OCI-LY3 (cell line): Measurements from ENCODE around the gene CYP46A1.

Experiments used
- H2AFZ ChIP-seq: fragments of 200-600, 300-600 bp; shearing (Covaris generic); 2 replicates; pipeline ENCODE4 v1.6.0; 2014; ENCODE audit warnings: antibody characterized with exemption, low read depth, low read length
- H3K27ac ChIP-seq: fragments of 200-600, 300-600 bp; sonication (generic); 2 replicates; pipeline ENCODE4 v1.5.1; 2014; ENCODE audit warnings: mild to moderate bottlenecking, low read length, moderate library complexity, mixed read lengths
- H3K27me3 ChIP-seq: fragments of 200-600, 300-600 bp; sonication (generic); 2 replicates; pipeline ENCODE4 v1.6.1; 2014; ENCODE audit warnings: low read depth, low read length, mixed read lengths
- H3K36me3 ChIP-seq: fragments of 200-600, 300-600 bp; sonication (generic); replicated peaks from 2 replicates; pipeline ENCODE3; 2014; ENCODE audit warnings: low read depth, low read length, mixed read lengths
- H3K4me1 ChIP-seq: fragments of 300-600, 200-600 bp; sonication (generic); 2 replicates; pipeline ENCODE4 v1.6.1; 2014; ENCODE audit warnings: low read length, mixed read lengths
- H3K4me2 ChIP-seq: fragments of 200-600, 300-600 bp; sonication (generic); 2 replicates; pipeline ENCODE4 v1.6.1; 2014; ENCODE audit warnings: low read length, mixed read lengths
- H3K4me3 ChIP-seq: fragments of 300-600, 200-600 bp; sonication (generic); 2 replicates; pipeline ENCODE4 v1.5.1; 2014; ENCODE audit warnings: antibody characterized with exemption, mild to moderate bottlenecking, low read length, moderate library complexity
- H3K79me2 ChIP-seq: fragments of 300-600, 200-600 bp; shearing (Covaris generic); 2 replicates; pipeline ENCODE4 v1.6.1; 2014; ENCODE audit warnings: mild to moderate bottlenecking, low read length, mixed read lengths
- H3K9ac ChIP-seq: fragments of 300-600, 200-600 bp; shearing (Covaris generic); 2 replicates; pipeline ENCODE4 v1.6.0; 2014; ENCODE audit warnings: mild to moderate bottlenecking, low read length, moderate library complexity
- H3K9me3 ChIP-seq: fragments of 200-600, 300-600 bp; shearing (Covaris generic); 2 replicates; pipeline ENCODE4 v1.6.1; 2014; ENCODE audit warnings: low read length, mixed read lengths; ENCODE audit not compliant: insufficient read depth
- H4K20me1 ChIP-seq: fragments of 200-600, 300-600 bp; sonication (generic); 2 replicates; pipeline ENCODE4 v1.6.1; 2016; ENCODE audit warnings: low read length, mixed read lengths; ENCODE audit not compliant: insufficient read depth
- EZH2phosphoT487 ChIP-seq: fragments of 200-600 bp; shearing (Covaris generic); IDR thresholded peaks from 2 replicates; pipeline ENCODE4 v1.6.1; 2018; ENCODE audit warnings: antibody characterized with exemption, mixed run types, low read depth
- TF ChIP-seq, protein P1 (sequence below): fragments of 200-600, 300-600 bp; sonication (generic); IDR thresholded peaks from 2 replicates; pipeline ENCODE4 v1.5.1; 2014; ENCODE audit warnings: antibody characterized with exemption, low read length, low read depth

The CYP46A1 gene

GRCh38 chr14:99657645-99658155, 26.4 kb upstream of the CYP46A1 start:
- Histone ChIP-seq H3K4me1 (peaks cover 5% of the 10 kb centered on the region), H3K9ac (no peak overlapping the region), H2AFZ (no peak overlapping the region)

GRCh38 chr14:99658218-99658845, 25.8 kb upstream of the CYP46A1 start:
- no peak overlapping the region for H3K4me2 ChIP-seq

More at GRCh38 chr14:99657645-99658155, 26.4 kb upstream of the CYP46A1 start:
- Histone ChIP-seq H4K20me1 (no peaks in the 10 kb centered on the region), H3K27me3 (no peaks in the 10 kb centered on the region; the same call in none of the 2 replicates), H3K4me3 (no peak overlapping the region), H3K27ac (no peak overlapping the region), H3K4me2 (no peak overlapping the region), H3K36me3 (no peaks in the 10 kb centered on the region), H3K9me3 (no peaks in the 10 kb centered on the region), H3K79me2 (no peaks in the 10 kb centered on the region)
- TF ChIP-seq EZH2phosphoT487: no peak
- TF ChIP-seq, protein P1, sequence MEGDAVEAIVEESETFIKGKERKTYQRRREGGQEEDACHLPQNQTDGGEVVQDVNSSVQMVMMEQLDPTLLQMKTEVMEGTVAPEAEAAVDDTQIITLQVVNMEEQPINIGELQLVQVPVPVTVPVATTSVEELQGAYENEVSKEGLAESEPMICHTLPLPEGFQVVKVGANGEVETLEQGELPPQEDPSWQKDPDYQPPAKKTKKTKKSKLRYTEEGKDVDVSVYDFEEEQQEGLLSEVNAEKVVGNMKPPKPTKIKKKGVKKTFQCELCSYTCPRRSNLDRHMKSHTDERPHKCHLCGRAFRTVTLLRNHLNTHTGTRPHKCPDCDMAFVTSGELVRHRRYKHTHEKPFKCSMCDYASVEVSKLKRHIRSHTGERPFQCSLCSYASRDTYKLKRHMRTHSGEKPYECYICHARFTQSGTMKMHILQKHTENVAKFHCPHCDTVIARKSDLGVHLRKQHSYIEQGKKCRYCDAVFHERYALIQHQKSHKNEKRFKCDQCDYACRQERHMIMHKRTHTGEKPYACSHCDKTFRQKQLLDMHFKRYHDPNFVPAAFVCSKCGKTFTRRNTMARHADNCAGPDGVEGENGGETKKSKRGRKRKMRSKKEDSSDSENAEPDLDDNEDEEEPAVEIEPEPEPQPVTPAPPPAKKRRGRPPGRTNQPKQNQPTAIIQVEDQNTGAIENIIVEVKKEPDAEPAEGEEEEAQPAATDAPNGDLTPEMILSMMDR: no peak

DNA sequence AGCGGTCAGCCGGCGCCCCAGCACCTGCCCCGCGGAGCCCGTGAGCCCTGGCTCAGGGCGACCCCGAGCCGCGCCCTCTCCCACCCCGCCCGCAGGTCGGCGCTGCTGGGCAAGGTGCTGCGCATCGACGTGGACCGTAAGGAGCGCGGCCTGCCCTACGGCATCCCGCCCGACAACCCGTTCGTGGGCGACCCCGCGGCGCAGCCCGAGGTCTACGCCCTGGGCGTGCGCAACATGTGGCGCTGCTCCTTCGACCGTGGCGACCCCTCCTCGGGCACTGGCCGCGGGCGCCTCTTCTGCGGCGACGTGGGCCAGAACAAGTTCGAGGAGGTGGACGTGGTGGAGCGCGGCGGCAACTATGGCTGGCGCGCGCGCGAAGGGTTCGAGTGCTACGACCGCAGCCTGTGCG, 24.8 kb upstream of the CYP46A1 start:
- Histone ChIP-seq H3K9me3 (no peaks in the 10 kb centered on the region), H3K36me3 (no peaks in the 10 kb centered on the region), H3K27ac (no peak overlapping the region), H3K4me1 (peaks cover 2% of the 10 kb centered on the region), H3K9ac (no peak overlapping the region), H3K4me2 (no peak overlapping the region), H3K27me3 (no peaks in the 10 kb centered on the region; the same call in none of the 2 replicates), H2AFZ (no peak overlapping the region), H4K20me1 (no peaks in the 10 kb centered on the region), H3K79me2 (no peaks in the 10 kb centered on the region), H3K4me3 (no peak overlapping the region)
- no peak for TF ChIP-seq EZH2phosphoT487
- TF ChIP-seq, protein P1: no peak

More at GRCh38 chr14:99658218-99658845, 25.8 kb upstream of the CYP46A1 start:
- no peak overlapping the region for H3K27ac ChIP-seq
- H3K4me1 ChIP-seq: peaks cover 5% of the 10 kb centered on the region
- TF ChIP-seq EZH2phosphoT487: no peak
- TF ChIP-seq, protein P1: no peak
- H3K27me3 ChIP-seq: no peaks in the 10 kb centered on the region; the same call in none of the 2 replicates
- no peak overlapping the region for H2AFZ ChIP-seq
- no peaks in the 10 kb centered on the region for H3K79me2 ChIP-seq
- no peaks in the 10 kb centered on the region for H3K9me3 ChIP-seq
- no peaks in the 10 kb centered on the region for H3K36me3 ChIP-seq
- no peak overlapping the region for H3K4me3 ChIP-seq
- H3K9ac ChIP-seq: no peak overlapping the region
- H4K20me1 ChIP-seq: no peaks in the 10 kb centered on the region

DNA sequence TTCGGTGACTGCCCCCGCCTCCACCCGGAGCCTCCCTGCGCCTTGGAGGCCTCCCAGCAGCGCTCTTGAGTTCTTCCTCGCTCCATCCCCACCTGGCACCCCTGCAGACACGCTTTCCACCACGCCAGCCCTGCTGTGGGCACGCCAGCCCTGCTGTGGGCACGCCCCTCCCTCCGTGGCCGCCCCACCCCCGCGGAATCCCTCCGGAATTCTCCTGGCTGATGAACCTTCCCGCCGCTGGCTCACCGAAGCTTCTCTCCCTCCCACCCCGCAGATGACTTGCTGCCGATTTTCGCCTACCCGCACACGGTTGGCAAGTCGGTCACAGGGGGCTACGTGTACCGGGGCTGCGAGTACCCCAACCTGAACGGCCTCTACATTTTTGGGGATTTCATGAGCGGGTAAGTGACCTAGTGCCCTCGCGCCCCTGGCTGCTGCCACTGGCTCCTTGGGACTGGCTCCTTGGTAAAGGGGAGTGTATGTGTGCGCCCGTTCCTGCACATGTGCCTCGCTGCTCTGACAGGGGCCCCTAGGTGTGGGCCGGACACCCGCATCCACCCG, 24.0 kb upstream of the CYP46A1 start:
- Histone ChIP-seq H3K9ac (no peak overlapping the region), H3K27ac (no peak overlapping the region), H3K27me3 (peaks cover 1% of the 10 kb centered on the region), H3K9me3 (no peaks in the 10 kb centered on the region), H3K4me2 (no peak overlapping the region), H3K36me3 (no peaks in the 10 kb centered on the region), H2AFZ (no peak overlapping the region), H3K79me2 (no peaks in the 10 kb centered on the region), H3K4me1 (peaks cover 8% of the 10 kb centered on the region), H4K20me1 (no peaks in the 10 kb centered on the region), H3K4me3 (no peak overlapping the region)
- TF ChIP-seq, protein P1: no peak
- no peak for TF ChIP-seq EZH2phosphoT487
